AML-193 (cell line): ENCODE measurements around the gene KATNAL2.
A peak's percentile ranks its signal among the peaks of the same experiment; 100 is the strongest.

Experiments used
- DNase-seq, 2 experiments: peaks; one replicate each; lab custom pipeline; 2025; lab: John Stamatoyannopoulos, UW

KATNAL2 gene

GRCh38 chr18:47110492-47111274 is 193.3 kb downstream of the KATNAL2 start:
- DNase-seq = no peak

GRCh38 chr18:47113796-47114540 is 196.6 kb downstream of the KATNAL2 start:
- DNase-seq = no peak

GRCh38 chr18:47115205-47115604 is 197.8 kb downstream of the KATNAL2 start:
- DNase-seq = no peak

GRCh38 chr18:47118981-47119380 is 201.6 kb downstream of the KATNAL2 start:
- no peak for DNase-seq

GRCh38 chr18:47120428-47120827 is 203.0 kb downstream of the KATNAL2 start:
- DNase-seq = no peak

- no peak for DNase-seq
Observed at GRCh38 chr18:47121146-47121545, 203.7 kb downstream of the KATNAL2 start.

- no peak for DNase-seq
Observed at GRCh38 chr18:47141289-47141688, 223.9 kb downstream of the KATNAL2 start.

GRCh38 chr18:47143153-47143552 is 225.8 kb downstream of the KATNAL2 start:
- no peak for DNase-seq

- no peak for DNase-seq
Observed at GRCh38 chr18:47143899-47144485, 226.6 kb downstream of the KATNAL2 start.

GRCh38 chr18:47146206-47146605 is 228.8 kb downstream of the KATNAL2 start:
- no peak for DNase-seq

- DNase-seq = no peak
Observed at GRCh38 chr18:47149457-47150028, 232.1 kb downstream of the KATNAL2 start.

- DNase-seq = peak; percentile 70 to 76
Observed at GRCh38 chr18:47150029-47150823, 232.8 kb downstream of the KATNAL2 start, which contains the start of gene HDHD2. Gene HDHD2 (minus strand): TSS chr18:47150500. CDS start chr18:47136439, 14,061 bp downstream.

GRCh38 chr18:47150824-47151366 is 233.5 kb downstream of the KATNAL2 start:
- DNase-seq = peak in 1 of 2 experiments; percentile 39

GRCh38 chr18:47151439-47151838 is 234.0 kb downstream of the KATNAL2 start:
- no peak for DNase-seq
